GM08714 (cell line): Measurements from ENCODE around the gene RREB1.

Source experiments
- H3K4me3 ChIP-seq: fragments of 200-500 bp; sonication (Bioruptor generic); 2 replicates; pipeline ENCODE4 v1.5.1; 2014; ENCODE audit warnings: mild to moderate bottlenecking, low read length, inconsistent platforms
- ZNF274 ChIP-seq: IDR thresholded peaks from 2 replicates; pipeline ENCODE4 v1.6.1; 2012; ENCODE audit warnings: mild to moderate bottlenecking, low read depth, low read length

Gene RREB1

DNA sequence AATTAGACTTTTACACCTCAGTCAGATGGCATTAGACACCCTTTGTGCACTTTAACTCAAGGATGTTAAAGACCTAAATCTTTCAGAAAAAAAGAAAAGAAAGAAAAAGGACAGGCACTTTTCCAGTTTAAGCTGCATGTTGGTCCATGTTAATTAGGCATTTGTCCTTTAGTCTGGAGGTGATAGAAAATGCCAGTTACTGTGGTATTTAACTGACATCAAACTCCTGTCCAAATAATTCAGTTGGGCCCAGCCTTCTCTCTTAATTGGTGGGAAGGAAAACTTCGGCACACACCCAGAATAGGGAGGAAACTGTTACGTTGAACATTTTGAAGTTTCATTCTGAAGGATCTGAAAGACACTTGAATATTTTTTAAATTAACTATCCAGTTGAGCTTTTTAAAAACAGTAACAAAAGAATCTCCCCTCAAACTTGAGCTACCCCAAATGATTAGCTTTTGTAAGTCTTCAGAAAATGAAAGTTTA lies 30.3 kb downstream of the RREB1 start:
- TF ChIP-seq ZNF274 = no peak
- peak overlapping the region; percentile 13; the same call in 1 of the 2 replicates for H3K4me3 ChIP-seq

DNA sequence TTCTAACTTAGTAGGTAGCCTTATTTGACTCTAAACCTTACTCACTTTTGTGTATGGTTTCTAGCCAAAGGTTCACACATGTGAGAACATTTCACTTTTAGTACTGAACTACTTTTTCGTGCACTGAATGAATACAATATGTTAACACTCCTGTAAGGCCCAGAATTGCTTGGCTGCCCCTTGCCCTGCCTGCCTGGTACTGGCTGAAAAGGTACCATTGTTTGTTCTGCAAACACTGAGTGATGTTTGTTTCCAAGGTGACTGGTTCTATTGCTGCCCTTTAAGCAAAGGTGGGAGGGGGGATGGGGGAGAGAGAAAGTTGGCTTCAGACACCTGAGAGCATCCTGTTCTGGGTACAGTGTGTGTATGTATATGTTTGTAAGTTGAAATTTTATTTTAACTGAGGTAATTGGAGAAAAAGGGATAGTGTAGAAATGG lies 31.2 kb downstream of the RREB1 start:
- no peak for TF ChIP-seq ZNF274
- no peak overlapping the region for H3K4me3 ChIP-seq

DNA sequence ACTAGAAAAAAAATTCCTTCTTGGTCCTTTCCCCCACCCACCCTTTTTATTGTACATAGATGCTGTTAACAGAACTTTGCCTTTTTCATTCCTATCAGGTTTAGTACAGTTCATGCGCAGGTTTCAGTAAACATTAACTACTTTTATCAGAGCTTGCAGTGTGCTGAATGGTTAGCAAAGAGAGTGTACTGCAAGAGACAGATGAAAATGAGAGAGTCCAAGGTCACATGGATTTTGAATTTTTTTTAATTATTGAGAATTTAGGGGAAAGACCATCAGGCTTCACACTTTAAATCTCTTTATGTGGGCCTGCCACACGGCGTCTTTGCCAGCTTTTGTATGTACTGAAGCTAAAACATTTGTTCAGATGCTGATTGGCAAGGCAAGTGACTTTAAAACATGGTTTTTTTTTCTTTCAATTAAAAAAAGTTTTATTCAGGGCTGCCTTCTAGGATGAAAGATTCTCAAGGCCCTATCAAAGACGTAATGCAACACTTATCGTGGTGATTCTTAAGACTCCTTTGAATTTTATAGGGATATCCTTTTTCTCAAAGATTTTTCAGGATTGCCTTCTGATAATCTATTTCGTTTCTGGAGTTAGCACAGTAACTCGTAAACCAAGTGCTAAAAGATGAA lies 32.2 kb downstream of the RREB1 start:
- H3K4me3 ChIP-seq = no peak overlapping the region
- TF ChIP-seq ZNF274 = no peak

DNA sequence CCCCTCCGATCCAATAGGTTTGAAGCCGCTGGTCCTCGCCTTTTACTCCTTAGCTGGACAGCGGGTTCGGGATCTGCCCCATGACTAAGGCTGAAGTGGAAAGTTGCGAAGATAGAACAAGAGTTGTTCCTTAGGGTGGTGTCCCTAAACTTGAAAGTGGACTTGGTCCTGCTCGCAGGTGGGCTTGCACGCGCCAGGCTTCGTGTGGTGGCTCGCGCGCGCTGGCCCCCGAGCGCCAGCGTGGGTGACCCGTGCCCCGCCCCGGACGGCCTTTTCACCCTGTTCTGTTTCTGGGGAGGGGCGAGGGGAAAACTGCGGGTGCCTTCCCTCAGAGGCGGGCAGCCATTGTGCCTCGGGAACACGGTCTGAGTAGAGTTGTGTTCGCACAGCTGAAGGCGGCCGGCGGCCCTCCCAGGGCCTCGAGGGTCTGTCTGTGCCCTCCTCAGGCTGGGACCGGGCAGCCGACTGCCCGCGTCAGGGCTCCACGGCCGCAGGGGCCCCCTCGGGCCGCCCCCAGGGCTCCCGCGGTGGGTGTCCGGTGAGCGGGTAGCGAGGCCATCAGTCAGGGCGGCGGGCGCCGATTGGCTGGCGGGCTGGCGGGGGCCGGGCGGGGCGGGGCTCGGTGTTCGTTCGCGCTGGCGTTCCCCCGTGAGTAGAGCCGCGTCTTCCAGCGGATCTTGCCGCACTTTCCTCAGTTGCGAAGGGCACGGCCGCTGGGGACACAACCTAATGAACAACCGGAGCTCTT lies 33.0 kb downstream of the RREB1 start:
- H3K4me3 ChIP-seq = peak overlapping the region; percentile 74
- no peak for TF ChIP-seq ZNF274

DNA sequence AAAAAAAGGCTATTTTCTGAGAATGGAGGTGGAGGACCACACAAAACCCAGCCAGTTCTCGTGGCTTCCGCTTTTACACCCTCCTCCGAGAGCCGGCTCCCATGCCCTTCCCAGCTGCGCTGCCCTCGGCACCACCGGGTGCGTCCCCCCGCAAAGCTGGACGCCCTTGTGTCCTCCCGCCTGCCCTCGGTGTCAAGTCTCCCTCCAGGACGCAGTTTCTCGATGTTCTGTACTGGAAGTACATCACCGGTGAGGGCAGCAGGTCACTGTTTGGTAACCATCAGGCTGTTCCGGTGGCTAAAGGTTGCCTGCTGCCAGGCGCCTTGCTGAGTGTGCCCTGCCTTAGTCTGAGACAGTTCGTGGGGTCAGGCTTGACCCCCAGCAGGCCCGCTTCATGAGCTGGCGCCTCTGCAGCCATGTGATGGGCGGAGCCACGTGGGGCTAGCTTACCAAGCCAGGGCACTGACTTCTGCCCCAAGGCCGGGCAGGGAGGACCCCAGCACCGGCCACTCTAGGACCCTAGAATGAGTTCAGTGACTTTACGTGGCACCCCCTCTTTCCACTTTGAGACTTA lies 34.6 kb downstream of the RREB1 start:
- no peak overlapping the region for H3K4me3 ChIP-seq
- no peak for TF ChIP-seq ZNF274

DNA sequence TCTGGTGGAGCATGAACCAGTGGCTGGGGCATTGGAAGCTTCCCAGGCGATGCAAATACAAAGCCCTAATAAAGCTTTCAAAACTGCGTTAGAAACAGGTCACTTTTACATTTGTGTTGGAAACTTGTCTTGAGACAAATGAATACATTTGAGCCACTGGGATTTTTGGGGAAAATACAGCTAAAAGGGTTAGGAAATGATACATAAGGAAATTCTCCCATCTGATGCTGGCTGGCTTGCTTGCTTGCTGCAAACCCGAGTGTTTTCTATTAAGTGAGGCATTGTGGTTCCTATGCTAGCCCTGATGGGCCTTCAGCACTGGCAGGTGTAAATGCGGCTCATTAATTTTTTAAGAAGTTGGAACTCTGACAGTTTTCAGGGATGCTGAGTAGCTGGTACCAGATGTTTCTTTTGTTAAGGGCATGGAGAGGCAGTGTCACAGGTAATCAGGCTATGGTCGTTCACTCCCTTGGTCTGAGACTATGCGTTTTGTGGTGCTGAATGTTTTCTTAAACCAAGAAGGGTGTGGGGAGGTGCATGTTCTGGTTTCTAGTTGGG lies 35.2 kb downstream of the RREB1 start:
- no peak overlapping the region for H3K4me3 ChIP-seq
- no peak for TF ChIP-seq ZNF274

DNA sequence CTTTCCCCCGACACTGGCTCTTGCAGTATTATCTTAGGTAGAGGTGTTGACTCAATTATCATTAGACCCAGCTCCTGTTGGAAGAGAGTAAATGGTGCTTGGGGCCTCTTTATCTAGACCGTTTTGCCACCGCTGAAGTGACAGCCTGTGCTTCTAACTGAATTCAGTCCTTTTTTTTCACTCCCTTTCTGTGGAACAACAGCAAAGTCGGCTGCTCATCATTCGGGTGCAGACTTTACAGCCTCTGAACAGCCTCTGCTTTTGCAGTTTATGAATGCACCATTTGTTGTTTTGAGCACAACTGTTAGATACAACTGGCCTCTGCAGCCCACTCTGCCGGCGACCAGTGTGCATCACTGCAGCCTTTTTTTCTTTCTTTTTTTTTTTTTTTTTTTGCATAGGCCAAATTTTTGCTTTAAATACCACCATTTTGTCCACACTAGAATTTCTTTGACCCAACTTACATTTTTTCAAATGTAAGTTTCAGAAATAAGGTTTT lies 35.8 kb downstream of the RREB1 start:
- no peak for TF ChIP-seq ZNF274
- 0 out of 2 replicates have a peak overlapping the region, but pooled peaks have one; percentile 2 for H3K4me3 ChIP-seq

DNA sequence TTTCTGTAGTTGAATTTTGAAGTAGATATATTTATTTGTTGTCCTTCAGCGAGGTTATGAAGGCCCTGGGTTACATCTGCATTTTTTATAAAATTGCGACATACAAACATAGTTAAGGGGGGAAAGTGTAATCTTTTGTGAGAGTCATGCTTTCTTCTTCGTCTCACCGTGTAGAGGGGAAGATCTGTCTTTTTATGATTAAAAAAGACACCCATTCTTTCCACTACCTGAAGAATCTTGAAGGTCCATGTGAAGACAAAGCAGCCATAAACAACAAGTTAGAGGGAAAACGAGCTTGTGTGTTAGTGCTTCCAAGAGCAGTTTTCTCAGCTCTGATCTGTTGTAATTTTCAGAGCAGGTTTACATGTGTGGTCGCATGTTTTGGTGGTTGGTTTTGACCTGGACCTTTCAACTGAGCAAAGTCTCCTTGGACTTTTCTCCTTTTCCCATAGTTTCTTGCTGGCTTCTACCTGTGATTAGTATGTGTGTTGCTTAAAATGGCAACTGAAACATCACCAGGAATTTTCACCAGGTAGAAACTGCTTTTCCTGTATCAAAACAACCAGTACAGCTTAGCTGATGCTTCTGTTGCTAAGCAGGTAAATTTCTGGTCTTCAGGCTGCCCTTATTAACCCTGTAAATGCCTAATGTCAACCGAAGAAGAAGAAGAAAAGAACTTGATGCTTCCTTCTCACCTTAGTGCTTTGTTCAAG lies 37.3 kb downstream of the RREB1 start:
- peak overlapping the region; percentile 30; the same call in 1 of the 2 replicates for H3K4me3 ChIP-seq
- no peak for TF ChIP-seq ZNF274

DNA sequence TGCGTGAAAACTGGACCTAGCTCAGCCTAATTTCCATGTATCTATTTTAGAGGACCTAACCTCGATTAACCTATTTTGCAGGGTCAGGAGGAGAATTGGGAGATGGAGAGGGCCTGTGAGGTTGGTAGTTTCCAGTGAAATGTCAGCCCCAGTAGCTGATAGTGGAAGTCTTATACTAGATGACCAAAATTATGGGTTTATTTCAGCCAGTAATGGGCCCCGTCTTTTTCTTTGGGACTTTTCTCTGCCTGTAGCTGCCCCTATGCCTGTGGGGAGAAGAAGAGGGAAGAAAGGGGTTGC lies 37.8 kb downstream of the RREB1 start:
- H3K4me3 ChIP-seq = peak overlapping the region; percentile 30; the same call in 1 of the 2 replicates
- no peak for TF ChIP-seq ZNF274

DNA sequence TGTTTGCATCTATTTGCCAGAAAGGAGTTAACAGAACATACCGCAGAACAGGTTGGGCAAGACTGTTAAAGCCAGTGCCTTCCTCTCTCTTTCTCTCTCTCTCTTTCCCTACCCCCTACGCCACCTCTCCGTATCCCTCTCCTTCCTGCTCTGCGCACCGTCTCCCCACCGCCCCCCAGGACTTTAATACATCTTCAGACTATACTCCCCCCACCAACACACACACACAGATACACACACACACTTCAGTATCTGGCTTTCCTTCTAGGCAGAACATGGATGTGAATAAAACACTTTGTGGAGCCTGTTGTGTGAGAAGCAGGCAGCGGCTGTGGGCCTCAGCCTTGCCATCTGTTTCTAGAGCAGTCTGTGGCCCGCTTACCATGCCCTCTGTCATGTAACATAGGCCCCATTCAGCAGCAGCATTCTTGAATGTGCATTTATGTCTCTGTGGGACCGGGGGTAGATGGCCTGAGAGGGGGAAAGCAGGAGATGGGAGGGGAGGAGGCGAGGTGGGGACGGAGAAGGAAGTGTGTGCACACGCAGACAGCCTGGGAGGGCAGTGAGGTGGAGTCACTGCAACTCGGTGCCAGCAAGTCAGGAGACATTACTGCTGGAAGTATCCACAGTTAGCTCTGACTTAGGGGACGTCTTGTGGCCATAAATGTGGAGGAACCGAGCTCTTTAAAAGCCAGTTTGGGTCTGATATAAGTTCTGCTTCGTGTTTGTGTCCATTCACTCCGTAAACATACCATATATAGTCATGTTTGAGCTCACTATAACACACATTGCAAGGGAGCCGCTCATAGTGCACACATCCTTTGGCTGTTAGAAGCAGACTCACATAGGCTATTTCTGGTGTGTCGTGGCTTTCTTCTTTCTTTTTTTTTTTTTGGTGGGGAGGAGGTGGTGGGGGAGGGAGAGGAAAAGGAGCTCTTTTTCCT lies 38.4 kb downstream of the RREB1 start:
- TF ChIP-seq ZNF274 = no peak
- peak overlapping the region; percentile 30; the same call in 1 of the 2 replicates for H3K4me3 ChIP-seq

DNA sequence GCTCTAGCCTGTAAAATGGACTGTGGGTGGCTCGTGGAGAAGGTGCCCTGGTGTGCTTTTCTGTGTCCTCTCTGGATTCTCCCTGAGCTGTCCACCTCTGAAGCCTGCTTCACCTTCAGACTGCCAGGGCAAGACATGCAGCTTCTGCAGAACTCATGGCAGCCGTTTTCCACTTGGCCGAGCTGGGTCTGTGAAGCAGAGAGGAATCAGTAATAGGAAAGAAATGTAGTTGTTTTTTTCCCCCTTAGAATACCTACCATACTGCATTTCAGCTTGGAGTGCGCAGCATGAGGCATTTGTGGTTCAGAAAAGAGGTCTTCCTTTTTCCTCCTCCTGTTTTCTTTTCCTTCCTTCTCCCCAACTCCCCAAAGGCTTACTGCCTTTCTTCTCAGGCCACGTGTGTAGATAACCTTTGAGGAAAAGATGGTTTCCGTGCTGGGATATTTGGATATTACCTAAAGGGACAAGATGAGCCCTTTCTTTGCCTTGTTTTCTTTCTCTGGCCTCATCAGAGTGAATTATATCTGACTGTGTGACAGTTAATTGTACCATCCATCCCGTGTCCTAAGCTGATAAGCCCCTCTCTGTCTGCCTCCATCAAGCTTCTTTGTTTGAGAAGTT lies 39.4 kb downstream of the RREB1 start:
- peak overlapping the region; percentile 30; the same call in 1 of the 2 replicates for H3K4me3 ChIP-seq
- TF ChIP-seq ZNF274 = no peak

DNA sequence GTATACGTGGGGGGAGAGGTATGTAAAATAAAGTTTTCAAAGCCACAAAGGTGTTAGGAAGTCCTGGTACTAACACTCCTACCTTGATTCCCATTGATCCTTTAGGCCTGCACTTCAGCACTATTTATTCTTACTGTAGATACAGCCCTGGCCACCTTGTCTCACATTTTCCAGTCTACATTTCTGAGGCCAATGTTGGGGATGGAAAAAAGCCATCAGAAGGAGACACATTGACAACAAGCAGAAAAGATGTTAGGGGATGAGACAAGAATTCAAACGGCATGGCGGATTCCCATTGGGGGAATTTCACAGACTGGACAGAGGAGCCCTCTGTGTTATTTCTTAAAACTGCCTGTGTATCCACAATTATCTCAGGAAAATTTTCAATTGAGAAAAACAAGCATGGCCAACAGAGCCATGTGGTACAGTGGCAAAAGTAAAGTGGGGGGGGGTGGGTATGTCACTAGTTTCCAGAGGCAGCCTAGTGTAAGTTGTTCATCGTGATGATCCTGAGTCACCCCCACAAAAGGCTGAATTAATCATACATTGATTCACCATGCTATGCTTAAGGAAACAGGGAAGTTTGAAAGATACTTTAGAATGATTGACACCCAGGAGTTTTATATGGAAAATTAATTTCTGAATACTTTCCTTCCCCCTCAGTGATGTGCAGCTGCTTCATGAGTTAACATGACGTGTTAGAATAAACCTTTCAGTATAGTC lies 40.5 kb downstream of the RREB1 start:
- no peak overlapping the region for H3K4me3 ChIP-seq
- TF ChIP-seq ZNF274 = no peak
